HT1080 (cell line): ENCODE data around the gene PRKN. TPM values are rescaled to one million over a fixed set of nuclear protein-coding genes. Genes with fewer than 3 reads are reported as not detected.

Source experiments
- DNase-seq: peaks from one replicate; pipeline ENCODE4 v3.0.0-alpha.2; 2015; ENCODE audit warnings: low read depth
- total RNA-seq: library from RNA; depleted of rRNA; stranded (reverse); fragments of >200 nt; shearing (Covaris generic); gene quantifications from 2 replicates; pipeline ENCODE4 v1.2.3, GENCODE V29; 2014

Gene PRKN
- total RNA-seq, 1 experiment from 2014 or later = not detected

- no peak for DNase-seq
These were observed 1044.6 kb downstream of the PRKN start for GRCh38 chr6:161682982-161683381.

- no peak for DNase-seq
These were observed 1047.5 kb downstream of the PRKN start for GRCh38 chr6:161679980-161680538.

GRCh38 chr6:161677188-161677587 lies 1050.4 kb downstream of the PRKN start:
- no peak for DNase-seq

- no peak for DNase-seq
These were observed 1051.0 kb downstream of the PRKN start for GRCh38 chr6:161676586-161676985.

GRCh38 chr6:161674930-161675682 lies 1052.5 kb downstream of the PRKN start:
- DNase-seq = no peak

- DNase-seq = no peak
These were observed 1054.5 kb downstream of the PRKN start for GRCh38 chr6:161673026-161673425.

GRCh38 chr6:161671117-161671516 lies 1056.4 kb downstream of the PRKN start:
- no peak for DNase-seq

GRCh38 chr6:161668665-161669064 lies 1058.9 kb downstream of the PRKN start:
- DNase-seq = no peak

- DNase-seq = no peak
These were observed 1059.6 kb downstream of the PRKN start for GRCh38 chr6:161667957-161668356.

GRCh38 chr6:161663682-161664081 lies 1063.9 kb downstream of the PRKN start:
- DNase-seq = no peak

GRCh38 chr6:161660666-161661571 lies 1066.6 kb downstream of the PRKN start:
- DNase-seq = no peak

GRCh38 chr6:161658211-161658610 lies 1069.4 kb downstream of the PRKN start:
- DNase-seq = no peak

GRCh38 chr6:161654209-161654608 lies 1073.4 kb downstream of the PRKN start:
- no peak for DNase-seq

GRCh38 chr6:161651949-161652348 lies 1075.6 kb downstream of the PRKN start:
- DNase-seq = no peak

- DNase-seq = no peak
These were observed 1077.7 kb downstream of the PRKN start for GRCh38 chr6:161649841-161650240.

- no peak for DNase-seq
These were observed 1078.5 kb downstream of the PRKN start for GRCh38 chr6:161649068-161649467.

GRCh38 chr6:161647234-161647633 lies 1080.3 kb downstream of the PRKN start:
- no peak for DNase-seq

- peak; percentile 51 for DNase-seq
These were observed 1083.0 kb downstream of the PRKN start for GRCh38 chr6:161644521-161644920.

GRCh38 chr6:161641175-161641574 lies 1086.4 kb downstream of the PRKN start:
- no peak for DNase-seq

- DNase-seq = no peak
These were observed 1087.8 kb downstream of the PRKN start for GRCh38 chr6:161639772-161640171.

GRCh38 chr6:161637658-161638057 lies 1089.9 kb downstream of the PRKN start:
- no peak for DNase-seq

GRCh38 chr6:161636882-161637430 lies 1090.6 kb downstream of the PRKN start:
- DNase-seq = no peak
